Kidney capillary endothelial cell (primary cell): ENCODE measurements around the gene LYPD3.

Source experiments
- DNase-seq: peaks from one replicate; pipeline ENCODE4 v3.0.0-alpha.2; 2018; ENCODE audit warnings: low spot score

The LYPD3 gene

DNA sequence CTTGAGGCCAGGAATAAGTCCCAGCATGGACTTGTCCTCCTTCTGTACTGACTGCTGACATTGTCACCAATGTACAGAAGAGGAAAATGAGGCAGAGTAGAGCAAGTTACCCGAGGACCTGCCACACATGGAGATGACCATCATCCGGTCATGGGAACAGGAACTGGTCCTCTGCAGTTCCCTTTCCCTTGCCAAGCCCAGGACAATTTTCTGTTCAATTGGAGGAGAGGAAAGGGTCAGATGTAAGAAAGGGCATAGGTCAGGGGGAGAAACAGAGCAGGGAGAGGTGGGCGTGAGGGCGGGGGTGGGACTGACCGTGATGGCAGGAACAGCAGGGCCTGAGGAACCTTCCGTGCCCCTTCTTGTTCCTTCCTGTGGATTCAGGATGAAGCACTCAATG is 20.5 kb upstream of the LYPD3 start:
- DNase-seq, result no peak

- no peak for DNase-seq
Measured at GRCh38 chr19:43483281-43483680, 17.9 kb upstream of the LYPD3 start.

DNA sequence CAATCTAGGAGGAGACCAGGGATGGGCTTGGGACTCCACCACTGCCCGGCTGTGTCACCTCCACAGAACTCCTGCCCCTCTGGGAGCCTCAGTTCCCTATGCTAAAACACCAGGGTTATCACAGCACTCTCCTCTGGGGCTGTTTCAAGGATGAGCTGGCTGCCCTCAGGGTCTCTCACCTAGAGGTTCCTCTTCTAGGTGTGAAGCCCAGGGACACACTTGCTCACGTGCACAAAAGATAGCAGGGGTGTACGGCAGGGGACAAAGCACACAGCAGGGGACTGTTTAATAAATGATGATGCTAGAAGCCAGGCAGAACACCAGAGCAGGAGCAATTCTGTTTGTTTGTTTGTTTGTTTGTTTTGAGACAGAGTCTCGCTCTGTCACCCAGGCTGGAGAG is 16.8 kb upstream of the LYPD3 start:
- DNase-seq, result no peak

DNA sequence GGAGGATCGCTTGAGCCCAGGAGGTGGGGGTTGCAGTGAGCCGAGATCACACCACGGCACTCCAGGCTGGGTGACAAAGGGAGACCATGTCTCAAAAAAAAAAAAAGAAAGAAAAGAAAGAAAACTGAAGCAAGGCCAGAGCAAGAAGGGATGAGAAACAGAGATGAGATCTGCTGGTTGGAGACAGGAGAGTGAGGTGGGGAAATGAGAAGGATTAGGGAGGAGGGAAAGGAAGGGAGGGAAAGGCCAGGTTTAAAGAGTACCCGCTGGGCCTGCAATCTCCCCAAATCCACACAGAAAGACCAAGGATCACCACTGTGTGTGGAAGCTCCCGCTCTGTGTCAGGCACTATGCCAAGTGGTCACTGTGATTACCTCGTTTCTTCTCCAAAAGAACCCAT is 16.3 kb upstream of the LYPD3 start:
- DNase-seq, result no peak

GRCh38 chr19:43480574-43480973 is 15.2 kb upstream of the LYPD3 start:
- DNase-seq, result no peak

DNA sequence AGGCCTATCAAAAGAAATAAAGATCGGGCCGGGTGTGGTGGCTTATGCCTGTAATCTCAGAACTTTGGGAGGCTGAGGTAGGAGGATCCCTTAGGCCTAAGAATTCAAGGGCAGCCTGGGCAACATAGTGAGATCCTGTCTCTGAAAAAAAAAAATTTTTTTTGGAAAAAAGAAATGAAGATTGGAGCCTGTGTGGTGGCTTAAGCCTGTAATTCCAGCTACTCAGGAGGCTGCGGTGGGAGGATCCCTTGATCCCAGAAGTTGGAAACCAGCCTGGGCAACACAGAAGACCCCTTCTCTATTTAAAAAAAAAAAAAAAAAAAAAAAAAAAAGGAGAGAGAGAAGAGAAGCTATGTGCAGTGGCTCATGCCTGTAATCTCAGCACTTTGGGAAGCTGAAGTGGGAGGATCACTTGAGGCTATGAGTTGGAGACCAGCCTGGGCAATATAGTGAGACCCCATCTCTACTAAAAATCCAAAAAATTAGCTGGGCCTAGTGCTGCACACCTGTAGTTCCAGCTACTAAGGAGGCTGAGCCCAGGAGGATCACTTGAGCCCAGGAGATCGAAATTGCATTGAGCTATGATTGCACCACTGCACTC is 14.7 kb upstream of the LYPD3 start:
- no peak for DNase-seq

DNA sequence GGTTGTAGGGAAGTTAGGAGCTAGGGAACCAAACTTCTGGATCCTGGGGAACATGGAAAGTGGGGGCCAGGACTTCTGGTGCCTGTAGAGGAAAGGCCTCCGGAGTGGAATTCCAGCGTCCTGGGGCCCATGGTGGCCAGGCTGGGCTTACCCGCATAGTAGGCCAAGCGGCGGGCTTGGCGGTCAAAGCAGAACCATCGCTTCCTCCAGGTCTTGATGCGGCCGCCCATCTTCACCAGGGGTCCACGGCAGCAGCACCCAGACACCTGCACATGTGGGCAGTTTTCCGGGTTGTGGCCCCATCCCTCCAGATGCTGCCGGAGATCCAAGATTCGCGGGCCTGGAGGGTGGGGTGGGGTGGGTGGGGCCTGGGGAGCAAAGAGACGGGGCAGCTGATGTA is 13.8 kb upstream of the LYPD3 start:
- DNase-seq, result no peak

DNA sequence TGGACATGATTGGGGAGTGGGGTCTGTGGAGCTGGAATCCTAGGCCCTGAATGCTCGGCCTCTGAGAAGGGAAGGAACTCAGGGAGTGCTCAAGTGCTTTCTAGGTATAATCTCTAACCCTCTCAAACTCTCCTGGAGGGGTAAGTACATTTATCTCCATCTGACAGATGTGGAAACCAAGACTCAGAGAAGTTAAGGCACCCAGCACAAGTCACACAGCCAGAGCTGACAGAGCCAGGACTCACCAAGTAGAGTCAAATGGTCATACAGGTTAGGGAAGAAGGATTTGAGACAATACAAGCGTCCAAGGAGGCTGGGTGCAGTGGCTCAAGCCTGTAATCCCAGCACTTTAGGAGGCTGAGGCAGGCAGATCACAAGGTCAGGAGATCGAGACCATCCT is 12.9 kb upstream of the LYPD3 start:
- DNase-seq, result no peak

GRCh38 chr19:43476606-43477005 is 11.2 kb upstream of the LYPD3 start:
- no peak for DNase-seq

DNA sequence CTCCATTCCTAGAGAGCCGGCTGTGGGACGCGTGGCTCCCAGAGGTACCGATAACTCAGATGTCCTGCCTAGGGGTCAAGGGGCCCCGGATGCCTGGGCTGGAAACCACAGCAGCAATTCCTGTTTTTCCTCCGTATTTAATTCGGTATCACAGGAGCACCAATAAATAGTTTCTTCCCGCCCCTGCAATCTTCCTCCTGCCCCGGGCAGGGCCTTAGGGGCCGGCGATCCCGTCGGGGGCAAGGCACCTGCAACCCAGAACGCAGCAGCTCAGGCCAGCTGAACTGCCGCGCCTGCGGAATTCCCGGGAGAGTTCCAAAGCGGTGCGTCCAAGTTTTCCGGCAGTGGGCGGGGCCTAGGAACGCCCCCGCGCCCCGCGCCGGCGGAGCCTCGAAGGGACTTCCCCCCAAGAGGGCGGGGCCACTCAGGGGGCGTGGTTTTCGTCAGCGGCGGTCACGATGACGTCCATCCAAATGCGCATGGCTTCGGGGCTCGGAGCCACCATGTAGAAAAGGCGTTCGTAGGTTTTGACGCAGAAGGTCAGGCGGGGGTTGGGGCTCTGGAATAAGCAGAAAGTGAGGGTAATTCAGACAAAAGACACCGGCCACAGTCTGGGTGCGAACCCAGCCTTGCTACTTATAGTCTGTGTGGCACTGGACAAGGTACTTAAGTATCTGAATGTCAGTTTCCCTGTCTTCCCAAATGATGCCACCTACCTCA is 9.7 kb upstream of the LYPD3 start:
- DNase-seq, result peak; percentile 90

DNA sequence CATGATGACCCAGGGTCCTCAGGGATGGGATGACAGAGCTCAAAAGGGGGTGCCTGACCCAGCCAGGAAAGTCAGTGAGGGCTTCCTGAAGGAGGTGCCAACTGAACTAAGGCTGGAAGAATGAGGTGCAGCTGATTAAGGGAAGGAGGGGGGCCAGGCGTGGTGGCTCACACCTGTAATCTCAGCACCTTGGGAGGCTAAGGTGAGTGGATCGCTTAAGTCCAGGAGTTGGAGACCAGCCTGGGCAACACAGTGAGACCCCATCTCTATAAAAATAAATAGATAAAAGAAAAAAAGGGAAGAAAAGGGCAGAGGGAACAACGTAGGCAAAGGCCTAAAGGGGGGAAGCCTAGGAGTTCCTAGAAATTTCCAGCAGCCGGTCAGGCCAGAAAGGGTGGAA is 9.1 kb upstream of the LYPD3 start:
- no peak for DNase-seq

DNA sequence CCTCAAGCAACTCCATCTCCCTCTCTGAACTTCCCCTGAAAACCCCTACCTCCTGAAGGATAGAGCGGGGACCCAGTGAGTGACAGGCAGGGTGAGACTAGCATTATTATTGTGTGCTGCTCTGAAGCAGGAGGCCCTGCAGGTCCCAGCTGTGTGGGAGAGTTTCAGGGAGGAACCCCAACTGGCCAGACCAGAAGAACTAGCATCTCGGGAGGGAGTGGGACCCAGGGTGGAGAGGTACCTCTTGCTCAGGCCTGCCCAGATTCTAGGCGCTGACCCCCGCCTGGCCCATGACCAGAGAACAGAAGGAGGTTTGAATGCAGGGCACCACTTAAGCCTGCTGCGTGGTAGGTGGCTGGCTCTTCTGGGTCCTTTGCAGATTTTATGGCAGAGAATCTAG is 5.7 kb upstream of the LYPD3 start:
- DNase-seq, result no peak

- DNase-seq, result no peak
Measured at GRCh38 chr19:43470288-43470687, 4.9 kb upstream of the LYPD3 start.

GRCh38 chr19:43469160-43469480 is 3.7 kb upstream of the LYPD3 start:
- peak; percentile 45 for DNase-seq

GRCh38 chr19:43468354-43469159 is 3.1 kb upstream of the LYPD3 start:
- DNase-seq, result no peak

DNA sequence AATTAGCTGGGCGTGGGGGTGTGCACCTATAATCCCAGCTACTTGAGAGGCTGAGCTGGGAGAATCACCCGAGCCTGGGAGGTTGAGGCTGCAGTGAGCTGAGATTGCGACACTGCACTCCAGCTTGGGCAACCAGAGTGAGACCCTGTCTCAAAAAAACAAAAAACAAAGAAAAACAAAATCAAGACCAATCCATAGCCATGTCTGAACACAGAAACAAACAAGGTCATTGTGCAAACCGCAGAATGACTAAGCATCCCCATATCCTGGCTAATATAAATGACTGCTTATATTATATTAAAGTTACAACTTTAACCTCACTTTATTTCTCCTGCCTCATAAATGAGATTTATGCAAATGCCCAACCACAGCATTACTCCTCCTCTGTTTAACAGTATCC is 2.3 kb upstream of the LYPD3 start:
- DNase-seq, result peak; percentile 25

DNA sequence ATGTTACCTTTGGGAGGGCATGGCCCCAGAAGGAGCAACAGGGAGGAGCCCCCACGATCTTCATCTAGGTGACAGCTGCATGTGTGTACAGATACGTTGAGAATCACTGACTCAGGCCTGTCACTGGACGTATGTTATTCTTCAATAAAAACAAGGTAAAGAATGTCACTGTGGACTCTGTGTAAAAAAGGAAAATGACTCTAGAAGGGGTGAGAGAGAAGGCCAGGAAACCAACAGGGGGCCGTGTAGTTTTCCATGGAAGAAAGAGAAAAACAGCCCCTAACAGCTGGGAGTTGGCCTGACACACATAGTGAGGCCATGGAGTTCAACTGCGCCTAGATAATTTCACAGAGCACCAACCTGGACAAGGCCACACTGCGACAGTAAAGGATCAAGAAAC is 1.9 kb upstream of the LYPD3 start:
- DNase-seq, result no peak

DNA sequence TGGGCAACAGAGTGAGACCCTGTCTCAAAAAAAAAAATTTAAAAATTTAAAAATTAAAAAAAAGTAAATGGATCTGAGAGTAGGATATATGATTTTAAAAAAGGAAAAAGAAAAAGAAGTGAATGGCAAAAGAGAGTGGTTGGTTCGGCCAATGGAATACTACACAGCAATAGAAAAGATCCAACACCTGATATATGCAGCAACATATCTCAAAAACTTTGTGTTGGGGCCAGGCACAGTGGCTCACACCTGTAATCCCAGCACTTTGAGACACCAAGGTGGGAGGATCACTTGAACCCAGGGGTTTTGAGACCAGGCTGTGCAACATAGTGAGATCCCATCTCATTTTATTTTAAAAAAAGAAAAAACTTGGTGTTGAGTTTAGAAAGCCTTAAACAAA is 1.4 kb upstream of the LYPD3 start:
- DNase-seq, result no peak

DNA sequence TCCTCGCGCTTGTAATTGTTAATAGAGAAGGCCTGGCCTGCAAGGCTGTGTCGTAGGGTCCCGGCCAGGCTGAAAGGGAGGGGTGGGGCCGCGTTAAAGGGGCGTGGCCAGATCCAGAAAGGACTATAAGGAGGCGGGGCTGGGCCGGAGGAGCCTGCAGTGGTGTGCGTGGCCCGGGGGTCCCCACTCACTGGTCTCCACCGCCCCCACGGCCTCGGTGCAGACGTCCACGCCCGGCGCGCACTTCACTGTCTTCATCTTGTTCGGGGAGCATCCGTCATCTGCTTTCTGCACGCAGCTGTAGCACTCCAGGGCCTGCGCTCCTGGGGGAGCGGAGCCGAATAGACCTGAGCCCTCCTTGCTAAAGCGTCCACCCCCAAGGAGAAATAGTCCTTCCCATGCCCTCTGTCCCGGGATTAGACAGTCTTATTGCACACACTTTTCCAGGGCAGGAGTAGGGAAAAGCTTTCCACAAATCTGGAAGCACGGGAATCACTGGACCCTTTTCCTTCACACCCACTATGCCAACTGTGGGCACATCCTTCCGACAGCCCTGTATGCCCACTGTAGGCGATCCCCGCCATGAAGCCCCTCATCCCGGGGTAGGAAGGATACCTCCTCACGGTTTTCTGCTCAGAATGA is 1.2 kb downstream of the LYPD3 start:
- DNase-seq, result no peak

- DNase-seq, result peak; percentile 61
Measured at GRCh38 chr19:43463381-43464133, 1.9 kb downstream of the LYPD3 start.

DNA sequence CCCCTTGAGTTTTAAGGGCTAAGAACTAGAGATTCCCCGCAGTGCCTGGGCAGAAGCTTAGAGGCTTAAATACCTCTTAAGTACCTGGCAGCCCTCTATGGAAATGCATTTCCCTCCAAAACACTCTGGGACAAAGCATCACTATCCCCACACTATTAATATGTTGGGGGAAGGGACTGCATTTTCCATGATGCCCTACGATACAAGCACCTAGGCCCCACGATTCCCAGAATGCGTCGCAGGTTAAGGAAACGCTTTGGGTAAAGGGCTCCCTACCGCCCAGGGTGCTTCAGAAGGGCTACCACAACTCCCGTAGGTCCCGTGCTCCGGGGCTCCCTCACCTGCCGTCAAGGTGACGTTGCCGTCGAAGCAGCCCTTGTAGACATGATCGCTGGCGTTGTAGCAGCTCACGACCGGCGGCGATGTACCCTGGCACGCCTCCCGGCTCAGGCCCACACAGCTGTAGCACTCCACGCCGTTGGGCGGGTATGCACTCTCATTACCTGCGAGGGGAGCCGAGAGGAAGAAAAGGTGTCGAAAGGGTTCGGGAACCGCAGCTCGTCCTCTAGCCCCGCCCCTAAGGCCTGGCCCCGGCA is 2.5 kb downstream of the LYPD3 start:
- no peak for DNase-seq

- no peak for DNase-seq
Measured at GRCh38 chr19:43462383-43462782, 3.0 kb downstream of the LYPD3 start.
